GM12801 (cell line): ENCODE measurements around the gene SIN3B.

Source experiments
- TF ChIP-seq, protein P1 (sequence below): IDR thresholded peaks from one replicate; pipeline ENCODE4 v1.5.1; 2011; ENCODE audit warnings: control low read depth; ENCODE audit not compliant: insufficient read length; ENCODE audit errors: extremely low read depth

Gene SIN3B

DNA sequence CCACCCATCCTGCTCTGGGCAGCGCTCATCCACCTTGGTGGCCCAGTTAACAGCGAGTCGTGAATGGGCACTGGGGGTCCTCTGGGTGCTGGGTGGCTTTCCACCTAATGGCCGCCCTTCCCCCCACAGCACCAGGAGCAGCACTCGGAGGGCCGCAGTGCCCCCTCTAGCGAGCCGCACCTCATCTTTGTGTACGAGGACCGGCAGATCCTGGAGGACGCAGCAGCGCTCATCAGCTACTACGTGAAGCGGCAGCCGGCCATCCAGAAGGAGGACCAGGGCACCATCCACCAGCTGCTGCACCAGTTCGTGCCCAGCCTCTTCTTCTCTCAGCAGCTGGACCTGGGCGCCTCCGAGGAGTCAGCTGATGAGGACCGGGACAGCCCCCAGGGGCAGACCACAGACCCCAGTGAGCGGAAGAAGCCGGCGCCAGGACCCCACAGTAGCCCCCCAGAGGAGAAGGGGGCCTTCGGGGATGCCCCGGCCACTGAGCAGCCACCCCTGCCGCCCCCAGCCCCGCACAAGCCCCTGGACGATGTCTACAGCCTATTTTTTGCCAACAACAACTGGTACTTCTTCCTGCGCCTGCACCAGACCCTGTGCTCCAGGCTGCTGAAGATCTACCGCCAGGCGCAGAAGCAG, 40.3 kb downstream of the SIN3B start:
- TF ChIP-seq, protein P1, sequence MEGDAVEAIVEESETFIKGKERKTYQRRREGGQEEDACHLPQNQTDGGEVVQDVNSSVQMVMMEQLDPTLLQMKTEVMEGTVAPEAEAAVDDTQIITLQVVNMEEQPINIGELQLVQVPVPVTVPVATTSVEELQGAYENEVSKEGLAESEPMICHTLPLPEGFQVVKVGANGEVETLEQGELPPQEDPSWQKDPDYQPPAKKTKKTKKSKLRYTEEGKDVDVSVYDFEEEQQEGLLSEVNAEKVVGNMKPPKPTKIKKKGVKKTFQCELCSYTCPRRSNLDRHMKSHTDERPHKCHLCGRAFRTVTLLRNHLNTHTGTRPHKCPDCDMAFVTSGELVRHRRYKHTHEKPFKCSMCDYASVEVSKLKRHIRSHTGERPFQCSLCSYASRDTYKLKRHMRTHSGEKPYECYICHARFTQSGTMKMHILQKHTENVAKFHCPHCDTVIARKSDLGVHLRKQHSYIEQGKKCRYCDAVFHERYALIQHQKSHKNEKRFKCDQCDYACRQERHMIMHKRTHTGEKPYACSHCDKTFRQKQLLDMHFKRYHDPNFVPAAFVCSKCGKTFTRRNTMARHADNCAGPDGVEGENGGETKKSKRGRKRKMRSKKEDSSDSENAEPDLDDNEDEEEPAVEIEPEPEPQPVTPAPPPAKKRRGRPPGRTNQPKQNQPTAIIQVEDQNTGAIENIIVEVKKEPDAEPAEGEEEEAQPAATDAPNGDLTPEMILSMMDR = no peak

DNA sequence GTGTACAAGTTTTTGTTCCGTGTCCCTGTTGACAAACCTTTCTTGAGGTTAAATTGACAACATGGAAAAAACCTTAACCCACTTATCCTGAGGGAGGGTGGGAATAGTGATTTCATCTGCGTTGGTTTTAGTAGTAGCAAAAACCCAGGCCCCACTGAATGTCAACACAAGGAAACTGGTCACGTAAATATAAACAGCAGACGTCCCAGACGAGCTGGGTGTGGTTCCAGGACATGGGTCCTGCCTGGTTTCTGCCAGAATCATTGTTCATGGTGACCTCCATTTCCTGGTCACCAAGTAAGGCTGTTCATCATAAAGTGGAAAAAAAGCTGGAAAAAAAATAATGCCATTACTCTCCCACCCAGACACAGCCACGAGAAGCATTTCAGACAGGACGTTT, 42.7 kb downstream of the SIN3B start:
- TF ChIP-seq, protein P1 = no peak

DNA sequence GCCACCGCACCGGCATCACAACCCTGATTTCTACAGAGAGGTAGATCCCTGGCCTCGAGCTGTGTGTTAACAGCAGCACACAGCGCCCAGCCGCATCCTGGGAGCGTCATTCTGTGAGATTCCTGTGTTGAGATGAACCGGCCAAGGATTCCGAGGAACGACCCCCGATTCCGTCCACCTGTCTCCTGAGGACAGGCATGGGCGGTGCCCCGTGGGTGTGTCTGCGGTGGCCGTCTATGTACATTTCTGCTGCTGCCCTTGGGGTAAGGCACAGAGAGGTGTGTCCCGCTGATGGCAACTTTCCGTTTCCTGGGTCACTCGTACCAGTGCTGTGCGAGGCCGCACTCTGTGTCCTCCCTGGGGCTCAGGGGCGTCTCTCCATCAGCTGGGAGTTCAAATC, 43.5 kb downstream of the SIN3B start:
- TF ChIP-seq, protein P1 = no peak

DNA sequence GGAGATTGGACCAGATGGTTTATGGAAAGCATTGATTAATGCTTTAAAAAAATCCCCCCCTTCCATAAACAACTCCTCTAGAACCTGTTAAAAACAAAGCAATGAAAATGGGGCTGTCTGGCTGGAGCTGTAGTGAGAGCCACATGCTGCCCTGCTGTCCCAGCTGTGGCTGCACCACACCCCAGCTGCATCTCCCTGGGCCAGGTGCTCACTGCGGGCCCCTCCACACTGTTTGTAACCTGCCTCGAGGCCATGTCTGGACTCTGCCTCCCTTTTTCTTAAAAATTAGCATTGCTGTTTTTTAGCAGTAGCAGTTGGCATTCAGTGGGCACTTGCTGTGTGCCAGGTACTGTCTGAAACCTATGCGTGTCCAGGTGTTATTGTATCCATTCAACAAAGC, 44.4 kb downstream of the SIN3B start:
- TF ChIP-seq, protein P1 = no peak

DNA sequence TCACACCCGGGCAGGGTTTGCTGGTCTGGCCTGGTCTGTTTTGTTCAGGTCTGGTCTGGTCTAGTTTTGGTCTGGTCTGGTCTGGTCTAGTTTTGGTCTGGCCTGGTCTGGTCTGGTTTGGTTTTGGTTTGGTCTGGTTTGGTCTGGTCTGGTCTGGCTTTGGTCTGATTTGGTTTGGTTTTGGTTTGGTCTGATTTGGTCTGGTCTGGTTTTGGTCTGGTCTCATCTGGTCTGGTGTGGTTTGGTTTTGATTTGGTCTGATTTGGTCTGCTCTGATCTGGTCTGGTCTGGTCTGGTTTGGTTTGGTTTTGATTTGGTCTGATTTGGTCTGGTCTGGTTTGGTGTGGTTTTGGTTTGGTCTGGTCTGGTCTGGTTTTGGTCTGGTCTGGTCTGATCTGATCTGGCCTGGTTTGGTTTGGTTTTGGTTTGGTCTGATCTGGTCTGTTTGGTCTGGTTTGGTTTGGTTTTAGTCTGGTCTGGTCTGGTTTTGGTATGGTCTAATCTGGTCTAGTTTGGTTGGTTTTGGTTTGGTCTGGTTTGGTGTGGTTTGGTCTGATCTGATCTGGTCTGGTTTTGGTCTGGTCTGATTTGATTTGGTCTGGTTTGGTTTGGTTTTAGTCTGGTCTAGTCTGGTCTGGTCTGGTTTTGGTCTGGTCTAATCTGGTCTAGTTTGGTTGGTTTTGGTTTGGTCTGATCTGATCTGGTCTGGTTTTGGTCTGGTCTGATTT, 45.2 kb downstream of the SIN3B start:
- TF ChIP-seq, protein P1 = no peak

DNA sequence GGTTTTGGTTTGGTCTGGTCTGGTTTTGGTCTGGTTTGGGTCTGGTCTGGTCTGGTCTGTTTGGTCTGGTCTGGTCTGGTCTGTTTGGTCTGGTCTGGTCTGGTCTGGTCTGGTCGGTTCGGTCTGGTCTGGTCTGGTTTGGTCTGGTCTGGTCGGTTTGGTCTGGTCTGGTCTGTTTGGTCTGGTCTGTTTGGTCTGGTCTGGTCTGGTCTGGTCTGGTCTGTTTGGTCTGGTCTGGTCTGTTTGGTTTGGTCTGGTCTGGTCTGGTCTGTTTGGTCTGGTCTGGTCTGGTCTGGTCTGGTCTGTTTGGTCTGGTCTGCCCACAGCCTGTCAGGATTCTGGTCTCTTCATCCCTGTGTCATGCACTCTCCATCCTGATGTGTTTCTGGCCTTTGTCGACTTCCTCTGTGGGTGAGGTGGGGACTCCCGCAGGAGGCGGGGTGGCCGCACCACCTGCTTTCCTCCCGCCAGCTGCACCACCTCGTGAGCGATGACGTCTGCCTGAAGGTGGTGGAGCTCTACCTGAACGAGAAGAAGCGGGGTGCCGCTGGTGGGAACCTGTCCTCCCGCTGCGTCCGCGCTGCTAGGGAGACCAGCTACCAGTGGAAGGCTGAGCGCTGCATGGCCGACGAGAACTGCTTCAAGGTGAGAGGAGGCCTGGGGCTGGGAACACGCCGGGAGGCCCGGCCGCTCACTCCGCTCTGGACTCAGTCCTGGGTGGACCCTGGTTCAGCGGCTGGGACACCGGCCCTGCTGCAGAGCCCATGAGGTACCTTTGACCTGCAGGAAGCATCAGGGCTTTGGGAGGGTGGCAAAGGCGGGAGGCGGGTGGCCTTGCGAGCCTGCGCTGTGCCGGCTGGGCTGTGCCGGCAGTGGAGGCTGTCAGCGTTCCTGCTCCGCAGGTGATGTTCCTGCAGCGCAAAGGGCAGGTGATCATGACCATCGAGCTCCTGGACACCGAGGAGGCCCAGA, 46.7 kb downstream of the SIN3B start:
- TF ChIP-seq, protein P1 = no peak

DNA sequence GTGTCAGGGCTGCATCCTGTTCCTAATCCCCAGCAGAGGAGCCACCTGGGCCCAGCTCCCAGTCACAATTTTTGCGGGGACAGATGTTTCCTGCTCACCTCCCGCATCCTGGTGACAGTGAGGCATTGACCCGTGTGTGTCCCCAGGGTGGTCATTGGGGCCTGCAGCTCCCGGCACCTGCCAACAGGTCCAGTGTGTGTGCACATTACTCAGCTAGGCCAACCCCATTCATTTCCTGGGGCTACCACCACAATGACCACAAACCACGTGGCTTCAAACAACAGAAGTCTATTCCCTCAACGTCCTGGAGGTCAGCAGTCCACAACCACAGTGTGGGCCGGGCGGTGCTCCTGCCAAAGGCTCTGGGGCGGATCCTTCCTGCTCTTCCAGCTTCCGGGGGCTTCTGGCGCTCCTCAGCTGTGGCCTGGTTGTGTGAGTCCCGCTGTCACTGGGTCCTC, 47.7 kb downstream of the SIN3B start:
- TF ChIP-seq, protein P1 = no peak
